ENCODE results near the gene TCAP. TPM values are rescaled to one million over a fixed set of nuclear protein-coding genes. Genes with fewer than 3 reads are reported as not detected.

TCAP gene
- polyA plus RNA-seq, 1 donor from 2014 or later, result not detected

DNA sequence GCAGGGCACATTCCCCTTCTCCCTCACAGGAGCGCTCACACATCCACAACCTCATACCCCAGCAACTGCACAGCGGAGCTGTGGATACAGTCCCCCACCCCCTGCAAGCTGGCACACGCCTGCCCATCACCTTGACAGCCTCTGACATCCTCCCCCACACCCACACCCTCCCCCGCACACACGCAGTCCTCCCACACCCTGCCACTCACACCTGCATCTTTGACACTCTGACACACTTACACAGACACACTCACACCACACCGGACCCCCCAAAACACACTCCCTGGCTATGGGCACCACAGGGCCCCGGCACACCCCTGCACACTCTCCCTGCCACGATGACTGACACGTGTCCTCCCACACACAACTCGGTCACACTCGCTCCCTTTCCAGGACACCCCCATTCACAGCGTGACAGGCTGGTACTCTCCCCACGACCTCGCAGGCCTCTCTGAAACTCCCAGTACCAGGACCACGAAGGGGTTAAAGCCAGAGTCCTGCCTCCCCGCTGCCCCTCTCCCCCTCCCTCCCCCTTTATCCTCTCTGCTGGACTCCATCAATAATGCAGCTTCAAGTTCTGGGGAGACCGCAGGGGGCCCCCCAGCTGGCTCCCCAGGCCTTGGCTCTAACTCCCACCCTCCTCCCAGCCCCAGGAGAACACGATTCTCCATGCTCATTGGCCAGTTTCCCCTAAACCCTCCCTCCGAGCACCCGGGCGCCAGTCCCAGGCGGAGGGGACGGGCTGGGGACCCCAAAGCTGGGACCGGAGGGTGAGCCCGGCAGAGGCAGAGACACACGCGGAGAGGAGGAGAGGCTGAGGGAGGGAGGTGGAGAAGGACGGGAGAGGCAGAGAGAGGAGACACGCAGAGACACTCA, 38.7 kb upstream of the TCAP start, which contains the start of gene PPP1R1B:
TSS of gene PPP1R1B (plus strand) at position 782 of the 876 bp plus-strand sequence. CDS start 441 bp downstream, outside the sequence.
- Mint-ChIP-seq H3K27me3 (peaks cover 21% of the 10 kb centered on the region), H3K27ac (no peak within 1 kb of the TSS), H3K36me3 (no peaks in the 10 kb centered on the region), H3K9me3 (no peaks in the 10 kb centered on the region), H3K4me3 (peak within 1 kb of the TSS in 3 of 4 donors; percentile 63 to 73 (median 67)), H3K4me1 (peaks cover 15 to 19% (median 16%) of the 10 kb centered on the region in 3 donors)

DNA sequence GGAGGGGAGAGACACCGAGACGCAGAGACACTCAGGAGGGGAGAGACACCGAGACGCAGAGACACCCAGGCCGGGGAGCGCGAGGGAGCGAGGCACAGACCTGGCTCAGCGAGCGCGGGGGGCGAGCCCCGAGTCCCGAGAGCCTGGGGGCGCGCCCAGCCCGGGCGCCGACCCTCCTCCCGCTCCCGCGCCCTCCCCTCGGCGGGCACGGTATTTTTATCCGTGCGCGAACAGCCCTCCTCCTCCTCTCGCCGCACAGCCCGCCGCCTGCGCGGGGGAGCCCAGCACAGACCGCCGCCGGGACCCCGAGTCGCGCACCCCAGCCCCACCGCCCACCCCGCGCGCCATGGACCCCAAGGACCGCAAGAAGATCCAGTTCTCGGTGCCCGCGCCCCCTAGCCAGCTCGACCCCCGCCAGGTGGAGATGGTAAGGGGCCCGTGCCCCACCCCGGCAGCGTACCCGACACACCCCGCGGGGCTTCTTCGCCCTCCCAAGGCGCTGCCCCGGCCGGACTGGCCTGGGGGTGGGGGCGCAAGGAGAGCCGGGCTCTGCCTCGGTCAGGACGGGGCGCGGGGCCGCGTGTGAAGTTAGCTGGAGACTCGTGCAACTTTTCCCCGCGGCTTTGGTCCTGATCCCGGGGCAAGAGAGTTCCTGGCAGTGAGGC, 38.0 kb upstream of the TCAP start:
- H3K27me3 Mint-ChIP-seq, result peaks cover 21% of the 10 kb centered on the region
- H3K4me1 Mint-ChIP-seq, result peaks cover 10 to 16% (median 11%) of the 10 kb centered on the region in 3 donors
- peaks cover 2% of the 10 kb centered on the region for H3K36me3 Mint-ChIP-seq
- H3K9me3 Mint-ChIP-seq, result no peaks in the 10 kb centered on the region
- peak overlapping the region in 3 of 4 donors; percentile 63 to 73 (median 67) for H3K4me3 Mint-ChIP-seq
- no peak overlapping the region for H3K27ac Mint-ChIP-seq

DNA sequence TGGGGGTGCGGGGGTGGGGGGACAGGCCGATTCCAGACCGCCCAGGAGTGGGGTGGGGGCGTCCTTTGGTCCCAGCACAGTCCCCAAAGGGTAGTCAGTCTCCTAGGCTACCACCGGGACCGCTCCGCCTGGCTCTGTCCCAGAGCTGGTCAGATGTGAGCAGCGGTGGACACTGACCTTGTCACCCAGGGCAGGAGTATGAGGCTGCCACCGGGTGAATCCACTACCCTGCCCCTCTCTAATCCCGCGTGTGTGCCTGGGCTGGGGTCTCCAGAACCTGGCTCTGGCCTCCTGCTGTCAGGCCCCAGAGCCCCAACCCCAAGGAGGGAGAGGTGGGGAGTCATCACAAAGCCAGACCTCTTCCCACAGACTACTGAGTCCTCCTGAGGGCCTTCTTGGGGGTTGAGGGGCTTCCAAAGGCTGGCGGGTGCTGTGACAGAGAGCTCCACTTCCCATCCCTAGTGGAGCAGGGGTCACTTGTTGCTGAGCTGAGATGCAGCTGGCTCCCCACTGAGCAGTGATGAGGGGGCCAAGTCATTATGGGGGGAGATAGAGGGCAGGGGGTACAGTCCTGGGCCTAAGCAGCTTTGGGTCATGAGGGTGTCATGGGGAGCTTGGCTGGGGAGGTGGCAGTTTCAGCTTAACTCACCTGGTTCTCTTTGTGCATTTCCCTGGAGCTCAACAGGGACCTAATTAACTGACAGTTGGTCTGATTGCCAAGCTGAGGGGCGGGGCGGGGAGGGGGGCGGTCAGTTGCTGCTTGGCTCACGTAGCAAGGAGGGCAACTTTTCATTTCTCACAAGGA, 37.2 kb upstream of the TCAP start:
- H3K36me3 Mint-ChIP-seq, result peaks cover 2% of the 10 kb centered on the region

DNA sequence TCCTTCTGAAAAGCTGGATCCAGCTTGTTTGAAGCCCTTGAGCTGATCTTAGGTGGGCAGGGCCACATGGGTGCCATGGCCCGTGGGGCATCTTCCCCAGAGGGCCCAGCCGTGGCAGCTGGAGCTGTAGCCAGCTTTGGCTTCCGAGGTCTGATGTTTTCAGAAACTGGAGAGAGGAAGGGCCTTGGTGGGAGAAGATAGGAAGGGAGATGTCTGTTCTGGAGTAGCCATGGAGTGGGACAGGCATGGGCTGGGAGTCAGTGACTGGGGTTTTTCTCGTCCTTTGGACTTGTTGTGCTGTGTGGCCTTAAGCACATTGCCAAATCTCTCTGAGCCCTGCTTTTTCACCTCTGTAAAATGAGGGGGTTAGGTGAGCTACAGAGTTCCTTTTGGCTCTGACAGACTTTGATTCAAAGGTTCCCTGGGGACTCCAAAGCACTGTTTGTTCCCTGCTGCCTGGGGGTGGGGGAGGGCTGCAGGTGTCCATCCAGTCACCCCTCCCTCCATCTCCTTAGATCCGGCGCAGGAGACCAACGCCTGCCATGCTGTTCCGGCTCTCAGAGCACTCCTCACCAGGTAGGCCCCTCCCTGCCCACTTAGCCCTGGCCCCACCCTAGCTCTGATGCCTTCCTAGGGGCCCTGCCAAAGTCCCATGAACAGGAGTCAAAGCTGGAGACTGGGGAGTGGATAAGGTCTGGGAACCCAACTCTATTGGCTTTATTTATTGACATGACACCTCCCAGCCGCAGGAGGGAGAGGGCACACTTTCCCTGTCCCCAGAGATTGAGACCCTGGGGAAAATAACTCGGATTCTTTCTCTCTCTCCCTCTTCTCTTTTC, 36.3 kb upstream of the TCAP start:
- H3K4me1 Mint-ChIP-seq, result peaks cover 0 to 5% (median 3%) of the 10 kb centered on the region in 3 donors
- H3K4me3 Mint-ChIP-seq, result no peak overlapping the region
- H3K36me3 Mint-ChIP-seq, result peaks cover 2% of the 10 kb centered on the region
- H3K27ac Mint-ChIP-seq, result no peak overlapping the region
- H3K9me3 Mint-ChIP-seq, result no peaks in the 10 kb centered on the region
- peaks cover 21% of the 10 kb centered on the region for H3K27me3 Mint-ChIP-seq

More for the DNA sequence above, 37.2 kb upstream of the TCAP start:
- Mint-ChIP-seq H3K4me3 (no peak overlapping the region), H3K27me3 (peaks cover 21% of the 10 kb centered on the region), H3K9me3 (no peaks in the 10 kb centered on the region), H3K4me1 (peaks cover 5 to 12% (median 5%) of the 10 kb centered on the region in 3 donors), H3K27ac (no peak overlapping the region)

DNA sequence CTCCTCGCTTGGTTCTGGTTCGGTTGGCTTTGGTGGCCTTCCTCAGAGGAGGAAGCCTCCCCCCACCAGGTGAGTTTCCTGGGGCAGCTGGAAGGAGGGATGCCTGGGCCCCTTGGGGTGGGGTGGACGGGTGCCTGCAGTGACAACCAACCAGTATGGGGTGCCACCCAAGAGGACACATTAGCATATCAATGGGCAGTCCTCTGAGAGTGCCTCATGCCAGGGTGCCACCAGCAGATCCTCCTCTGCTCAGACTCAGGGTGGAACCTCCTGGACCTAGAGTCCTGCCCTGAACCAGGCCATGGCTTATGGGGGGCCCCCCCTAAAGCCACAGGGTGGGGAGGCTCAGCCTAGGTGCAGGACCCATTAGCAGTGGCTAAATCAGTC, 35.7 kb upstream of the TCAP start:
- no peak overlapping the region for H3K27ac Mint-ChIP-seq
- no peak overlapping the region for H3K4me3 Mint-ChIP-seq
- peaks cover 4 to 7% (median 5%) of the 10 kb centered on the region in 3 donors for H3K4me1 Mint-ChIP-seq
- H3K9me3 Mint-ChIP-seq, result no peaks in the 10 kb centered on the region
- peaks cover 2% of the 10 kb centered on the region for H3K36me3 Mint-ChIP-seq
- H3K27me3 Mint-ChIP-seq, result peaks cover 21% of the 10 kb centered on the region

DNA sequence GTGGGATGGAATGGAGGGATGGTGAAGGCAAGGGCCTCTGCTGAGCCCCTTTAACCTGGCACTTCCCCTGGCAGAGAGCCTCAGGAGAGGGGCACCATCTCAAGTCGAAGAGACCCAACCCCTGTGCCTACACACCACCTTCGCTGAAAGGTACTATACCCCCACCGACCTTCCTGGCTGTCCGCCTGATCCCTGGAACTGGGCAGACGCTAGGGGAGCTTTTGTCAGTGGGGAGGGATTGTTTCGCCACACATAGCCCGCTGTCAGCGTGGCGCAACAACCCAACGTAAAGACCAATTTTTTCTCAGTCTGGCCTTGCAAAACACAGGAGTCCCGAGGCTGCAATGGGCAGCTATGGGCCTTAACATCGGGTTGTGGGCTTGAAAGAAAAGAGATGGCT, 35.3 kb upstream of the TCAP start:
- Mint-ChIP-seq H3K36me3 (peaks cover 2% of the 10 kb centered on the region), H3K27me3 (peaks cover 19% of the 10 kb centered on the region), H3K4me3 (no peak overlapping the region), H3K27ac (no peak overlapping the region), H3K9me3 (no peaks in the 10 kb centered on the region), H3K4me1 (peaks cover 5 to 7% (median 6%) of the 10 kb centered on the region in 3 donors)

DNA sequence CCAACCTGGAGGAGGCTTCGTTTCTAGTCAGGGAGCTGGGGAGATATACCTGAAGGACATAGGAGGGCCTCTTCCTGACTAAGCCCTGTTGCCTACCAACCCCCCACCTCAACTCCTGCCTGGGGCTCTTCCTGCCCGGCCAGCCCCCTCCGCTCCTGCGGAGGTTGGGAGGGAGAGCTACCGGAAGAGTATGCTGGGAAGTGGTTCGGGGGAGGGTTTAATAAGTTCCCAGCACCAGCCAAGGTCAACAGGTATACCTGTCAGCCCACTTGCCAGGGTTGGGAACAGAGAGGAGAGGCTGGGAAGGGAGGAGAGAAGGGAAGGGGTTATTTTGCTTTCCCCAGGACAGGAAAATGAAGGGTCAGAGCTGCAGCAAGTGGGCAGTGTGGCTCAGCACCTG, 33.7 kb upstream of the TCAP start:
- Mint-ChIP-seq H3K4me1 (peaks cover 7 to 11% (median 8%) of the 10 kb centered on the region in 3 donors), H3K27ac (no peak overlapping the region), H3K9me3 (no peaks in the 10 kb centered on the region), H3K4me3 (peak overlapping the region in 1 of 4 donors; percentile 2), H3K27me3 (peaks cover 10% of the 10 kb centered on the region), H3K36me3 (peaks cover 2% of the 10 kb centered on the region)

DNA sequence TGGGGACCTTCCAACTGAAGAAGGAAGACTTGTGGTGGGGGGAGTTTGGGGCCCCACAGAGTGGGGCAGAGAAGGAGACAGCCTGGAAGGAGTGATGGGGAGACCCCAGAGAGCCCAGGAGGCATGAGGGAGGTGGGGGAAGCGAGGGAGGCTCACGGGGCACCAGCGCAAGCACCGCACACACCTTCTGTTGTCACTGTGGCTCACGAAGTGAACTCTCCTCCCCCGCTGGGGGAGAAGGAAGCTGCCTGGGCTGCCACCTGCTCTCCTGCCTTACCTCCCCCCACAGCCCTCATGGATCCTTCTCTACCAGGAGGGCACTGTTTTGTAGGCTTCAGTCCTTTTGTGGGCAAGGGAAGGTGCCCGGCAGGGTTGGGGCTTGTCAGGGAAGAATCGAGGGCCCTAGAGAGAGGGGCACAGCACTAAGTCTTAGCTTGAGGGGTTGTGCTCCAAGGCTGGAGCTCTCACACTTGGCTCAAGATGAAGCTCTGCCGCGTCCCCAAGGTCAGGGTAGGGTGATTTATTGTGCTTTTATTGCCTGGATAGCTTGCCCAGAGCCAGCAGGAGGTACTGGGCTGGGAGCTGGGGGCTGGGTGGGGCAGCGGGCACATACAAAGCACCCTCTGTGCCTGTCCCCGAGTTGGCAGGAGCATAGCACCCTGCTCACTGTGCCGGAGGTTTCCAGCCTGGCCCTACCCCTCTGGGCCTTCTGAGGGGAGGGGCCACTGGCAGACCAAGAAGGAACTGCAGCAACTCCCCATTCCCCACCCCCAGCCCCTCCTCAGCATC, 32.8 kb upstream of the TCAP start:
- Mint-ChIP-seq H3K27ac (no peak overlapping the region), H3K36me3 (peaks cover 2% of the 10 kb centered on the region), H3K9me3 (no peaks in the 10 kb centered on the region), H3K4me3 (no peak overlapping the region), H3K27me3 (peaks cover 7% of the 10 kb centered on the region), H3K4me1 (peaks cover 10 to 13% (median 11%) of the 10 kb centered on the region in 3 donors)

DNA sequence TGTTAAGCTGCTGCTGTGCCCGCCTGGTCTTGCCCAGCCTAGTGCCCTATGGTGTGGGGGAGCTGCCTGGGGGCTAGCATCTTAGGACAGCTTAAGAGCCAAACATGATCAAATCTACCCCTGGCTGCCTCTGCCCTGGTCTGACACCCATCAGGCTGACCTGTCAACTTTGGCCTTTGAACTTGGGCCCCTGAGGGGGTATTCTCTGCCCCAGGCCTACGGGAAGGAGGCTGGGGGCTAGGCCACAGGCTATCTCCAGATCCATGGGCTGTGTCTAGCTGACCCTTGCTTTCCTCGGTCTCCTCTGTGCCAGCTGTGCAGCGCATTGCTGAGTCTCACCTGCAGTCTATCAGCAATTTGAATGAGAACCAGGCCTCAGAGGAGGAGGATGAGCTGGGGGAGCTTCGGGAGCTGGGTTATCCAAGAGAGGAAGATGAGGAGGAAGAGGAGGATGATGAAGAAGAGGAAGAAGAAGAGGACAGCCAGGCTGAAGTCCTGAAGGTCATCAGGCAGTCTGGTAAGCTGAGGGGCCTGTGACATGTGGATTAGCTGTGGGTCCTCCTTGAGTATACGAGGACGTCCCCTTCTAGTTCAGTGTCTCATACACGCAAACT, 31.5 kb upstream of the TCAP start:
- Mint-ChIP-seq H3K36me3 (peaks cover 2% of the 10 kb centered on the region), H3K9me3 (no peaks in the 10 kb centered on the region), H3K4me1 (peaks cover 19 to 23% (median 23%) of the 10 kb centered on the region in 3 donors), H3K27me3 (peaks cover 5% of the 10 kb centered on the region), H3K4me3 (peak overlapping the region in 1 of 4 donors; percentile 52), H3K27ac (peak overlapping the region in 1 of 3 donors; percentile 86)

DNA sequence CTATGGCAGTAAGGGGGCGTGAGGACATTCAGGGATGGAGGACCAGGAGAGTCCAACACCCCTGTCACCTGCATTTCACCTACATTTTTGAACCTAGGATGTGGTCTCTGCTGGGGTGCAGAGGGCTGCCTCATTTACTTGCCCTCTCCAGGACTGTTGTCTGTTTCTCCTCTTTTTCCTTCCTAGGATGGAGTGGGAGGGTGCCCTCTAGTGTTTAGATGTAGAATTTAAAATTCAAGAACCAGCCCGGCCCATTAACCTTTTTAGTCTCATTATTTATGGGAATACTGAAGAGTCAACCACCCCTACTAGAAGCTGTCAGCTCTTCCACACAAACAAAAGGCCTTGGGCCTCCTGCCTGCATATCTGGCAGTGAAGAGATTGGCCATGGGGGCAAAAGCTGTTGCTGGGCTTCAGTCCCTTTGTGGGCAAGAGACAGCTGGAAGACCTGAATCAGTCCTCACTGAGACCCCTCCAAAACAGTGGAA, 30.7 kb upstream of the TCAP start:
- Mint-ChIP-seq H3K27ac (peak overlapping the region in 2 of 3 donors; percentile 23 to 79), H3K9me3 (no peaks in the 10 kb centered on the region), H3K36me3 (peaks cover 2% of the 10 kb centered on the region), H3K4me3 (peak overlapping the region in 1 of 4 donors; percentile 82), H3K4me1 (peaks cover 25 to 29% (median 28%) of the 10 kb centered on the region in 3 donors), H3K27me3 (peaks cover 3% of the 10 kb centered on the region)

DNA sequence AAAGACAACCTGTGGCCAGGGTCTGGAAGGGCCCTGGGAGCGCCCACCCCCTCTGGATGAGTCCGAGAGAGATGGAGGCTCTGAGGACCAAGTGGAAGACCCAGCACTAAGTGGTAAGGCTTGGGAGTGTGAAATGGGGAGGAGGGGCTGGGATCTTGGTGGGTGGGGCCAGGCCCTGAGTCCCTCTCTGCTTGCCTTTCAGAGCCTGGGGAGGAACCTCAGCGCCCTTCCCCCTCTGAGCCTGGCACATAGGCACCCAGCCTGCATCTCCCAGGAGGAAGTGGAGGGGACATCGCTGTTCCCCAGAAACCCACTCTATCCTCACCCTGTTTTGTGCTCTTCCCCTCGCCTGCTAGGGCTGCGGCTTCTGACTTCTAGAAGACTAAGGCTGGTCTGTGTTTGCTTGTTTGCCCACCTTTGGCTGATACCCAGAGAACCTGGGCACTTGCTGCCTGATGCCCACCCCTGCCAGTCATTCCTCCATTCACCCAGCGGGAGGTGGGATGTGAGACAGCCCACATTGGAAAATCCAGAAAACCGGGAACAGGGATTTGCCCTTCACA, 29.5 kb upstream of the TCAP start:
- no peaks in the 10 kb centered on the region for H3K9me3 Mint-ChIP-seq
- peaks cover 31 to 35% (median 32%) of the 10 kb centered on the region in 3 donors for H3K4me1 Mint-ChIP-seq
- peak overlapping the region in 2 of 3 donors; percentile 51 to 88 for H3K27ac Mint-ChIP-seq
- peaks cover 2% of the 10 kb centered on the region for H3K27me3 Mint-ChIP-seq
- peaks cover 2% of the 10 kb centered on the region for H3K36me3 Mint-ChIP-seq
- peak overlapping the region in 3 of 4 donors; percentile 70 to 97 (median 90) for H3K4me3 Mint-ChIP-seq

DNA sequence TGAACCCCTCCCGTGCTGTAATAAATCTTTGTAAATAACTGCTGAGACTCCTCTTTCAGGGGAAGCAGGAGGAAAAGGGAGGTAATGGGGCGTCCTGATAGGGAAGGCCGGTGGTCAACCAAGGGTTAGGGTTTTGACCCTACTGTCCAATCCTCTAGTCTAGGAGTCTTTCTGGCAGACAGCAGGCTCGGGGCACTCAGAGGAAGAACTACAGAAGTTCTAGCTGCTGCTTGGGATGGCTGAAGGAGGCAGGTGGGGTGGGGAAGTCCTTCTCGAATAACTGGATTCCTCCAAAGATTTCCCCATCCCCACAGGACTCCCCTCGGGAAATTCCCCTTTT, 28.6 kb upstream of the TCAP start:
- peak overlapping the region; percentile 70 to 97 (median 94) for H3K4me3 Mint-ChIP-seq
- no peaks in the 10 kb centered on the region for H3K9me3 Mint-ChIP-seq
- peaks cover 31 to 36% (median 34%) of the 10 kb centered on the region in 3 donors for H3K4me1 Mint-ChIP-seq
- H3K36me3 Mint-ChIP-seq, result peaks cover 2% of the 10 kb centered on the region
- H3K27ac Mint-ChIP-seq, result peak overlapping the region; percentile 20 to 90 (median 88)
- no peaks in the 10 kb centered on the region for H3K27me3 Mint-ChIP-seq
